H4 (cell line): ENCODE data around the gene TPO. TPM values are rescaled to one million over a fixed set of nuclear protein-coding genes. Genes with fewer than 3 reads are reported as not detected.
"Not testable (repeated sequence)": the region's sequence is repeated elsewhere in the genome, so short reads cannot be mapped to it uniquely, and the experiment has no call there.

Source experiments
- DNase-seq: peaks from one replicate; pipeline ENCODE4 v3.0.0-alpha.2; 2015; ENCODE audit warnings: low spot score
- total RNA-seq: library from RNA; depleted of rRNA; stranded (reverse); fragments of >200 nt; shearing (Covaris generic); gene quantifications from 2 replicates; pipeline ENCODE4 v1.2.3, GENCODE V29; 2014

TPO gene
- total RNA-seq, 1 experiment from 2014 or later, result not detected

- DNase-seq, result no peak
Observed at GRCh38 chr2:1501991-1502390, 88.7 kb downstream of the TPO start.

GRCh38 chr2:1502891-1503304 lies 89.6 kb downstream of the TPO start:
- no peak for DNase-seq

GRCh38 chr2:1503471-1504310 lies 90.4 kb downstream of the TPO start:
- no peak for DNase-seq

GRCh38 chr2:1504311-1504750 lies 91.1 kb downstream of the TPO start:
- DNase-seq, result no peak

DNA sequence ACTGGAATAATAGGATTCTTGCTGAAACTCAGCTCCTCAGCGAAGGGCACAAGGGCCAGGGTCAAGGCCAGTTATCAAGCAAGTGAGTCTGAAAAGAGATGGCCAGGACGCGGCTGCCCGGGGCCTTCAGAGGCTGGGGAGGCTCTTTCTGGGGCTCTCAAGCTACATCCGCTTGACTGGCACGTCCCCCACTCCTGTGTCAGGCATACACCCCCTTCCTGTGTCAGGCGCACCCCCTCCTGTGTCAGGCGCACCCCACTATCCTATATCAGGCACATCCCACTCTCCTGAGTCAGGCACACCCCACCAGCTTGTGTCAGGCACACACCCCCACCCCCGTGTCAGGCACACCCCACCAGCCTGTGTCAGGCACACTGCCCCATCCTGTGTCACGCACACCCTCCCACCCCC lies 91.8 kb downstream of the TPO start:
- DNase-seq, result no peak

- no peak for DNase-seq
Observed at GRCh38 chr2:1509271-1510065, 96.2 kb downstream of the TPO start.

GRCh38 chr2:1510176-1510575 lies 96.9 kb downstream of the TPO start:
- DNase-seq, result no peak

GRCh38 chr2:1511455-1511854 lies 98.2 kb downstream of the TPO start:
- no peak for DNase-seq

DNA sequence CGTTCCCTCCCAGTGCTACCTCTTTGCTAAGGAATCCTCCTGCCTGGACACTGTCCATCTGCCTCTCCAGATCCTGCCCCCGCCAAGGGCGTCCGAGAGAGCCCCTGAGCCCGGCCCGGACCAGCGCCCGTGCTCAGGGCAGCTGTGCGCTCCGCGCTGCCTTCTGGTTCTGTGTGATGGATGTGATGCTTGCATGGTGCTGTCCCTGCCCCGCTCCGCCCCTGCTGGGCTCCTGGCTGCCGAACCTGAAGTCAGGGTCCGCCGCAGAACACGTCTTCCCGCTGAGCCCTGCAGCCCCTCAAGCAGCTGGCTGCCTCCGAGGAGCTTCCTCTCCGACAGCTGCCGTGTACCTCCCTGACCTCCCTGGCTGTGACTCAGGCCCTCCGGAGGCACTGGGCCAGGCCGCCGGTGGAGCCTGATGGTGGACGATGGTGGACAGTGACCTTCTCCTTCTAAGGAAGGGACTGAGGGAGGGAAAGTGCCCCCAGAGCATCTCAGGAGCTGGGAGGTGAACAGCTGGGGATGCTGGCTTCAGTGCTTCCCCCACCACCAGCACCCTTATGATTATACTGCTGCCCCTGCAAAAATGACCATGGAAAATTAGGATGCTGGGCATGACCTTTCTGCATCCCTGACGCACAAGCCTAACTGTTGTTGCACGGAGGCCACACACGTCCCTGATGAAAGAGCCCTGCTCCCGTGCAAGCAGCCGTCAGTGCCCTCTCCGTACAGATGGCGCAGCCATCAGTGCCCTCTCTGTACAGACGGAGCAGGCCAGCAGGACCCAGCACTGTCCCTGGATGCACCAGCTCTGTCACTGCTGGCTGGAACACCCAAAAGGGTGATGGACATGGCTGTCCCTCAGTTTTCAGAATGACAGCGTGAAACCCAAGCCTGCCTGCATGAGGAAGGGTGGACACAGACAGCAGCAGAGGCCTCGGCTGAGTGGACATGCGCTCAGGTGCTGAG lies 99.3 kb downstream of the TPO start:
- DNase-seq, result no peak

DNA sequence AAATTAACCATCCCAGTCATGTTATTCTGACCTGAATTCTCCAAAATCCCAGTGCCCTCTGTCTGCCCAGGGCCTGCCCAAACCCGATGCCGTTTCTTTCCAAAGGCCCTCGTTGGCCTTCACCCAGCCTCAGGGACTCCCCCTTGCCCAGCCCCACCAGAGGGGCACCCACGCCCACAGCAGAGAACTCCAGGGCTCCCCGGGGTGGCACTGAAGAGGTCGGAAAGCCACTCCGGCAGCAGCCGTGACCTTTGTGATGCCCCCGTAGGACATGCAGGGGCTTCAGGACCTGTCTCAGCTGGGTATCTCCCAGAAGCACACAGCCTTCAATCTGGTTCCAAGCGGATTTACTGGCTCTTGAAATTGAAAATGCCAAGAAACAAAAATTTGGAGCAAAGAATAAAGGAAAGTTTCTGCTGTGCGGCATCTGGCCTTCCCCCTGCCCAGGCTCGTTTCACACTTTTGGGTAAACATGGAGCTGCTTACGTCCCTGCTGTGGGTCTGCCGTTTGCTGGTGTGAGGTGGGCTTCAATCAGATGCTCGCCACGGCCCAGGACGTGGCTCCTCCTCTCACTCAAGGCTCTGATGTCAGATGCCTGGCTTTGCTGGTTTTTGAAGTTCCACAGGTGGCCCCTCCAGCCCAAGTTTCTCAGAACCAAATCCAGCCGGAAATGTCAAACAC lies 101.3 kb downstream of the TPO start:
- no peak for DNase-seq

DNA sequence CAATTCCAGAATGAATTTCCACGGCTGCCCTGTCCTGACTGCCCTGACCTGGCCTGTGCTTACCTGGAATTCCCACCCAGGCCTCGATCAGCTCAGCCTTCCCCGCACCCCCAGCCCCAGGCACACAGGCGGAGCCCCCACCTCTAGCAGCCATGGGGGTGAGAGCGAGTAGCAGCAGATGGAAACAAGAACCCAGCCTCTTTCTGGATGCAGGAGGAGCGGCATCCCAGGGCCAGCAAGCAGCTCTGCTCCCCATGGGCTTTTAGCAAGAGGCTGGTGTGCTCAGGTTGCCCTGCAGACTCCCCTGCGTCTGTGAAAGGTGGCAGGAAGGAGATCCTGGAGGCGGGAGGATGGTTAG lies 101.8 kb downstream of the TPO start:
- no peak for DNase-seq

GRCh38 chr2:1515986-1516797 lies 102.9 kb downstream of the TPO start:
- DNase-seq, result no peak

DNA sequence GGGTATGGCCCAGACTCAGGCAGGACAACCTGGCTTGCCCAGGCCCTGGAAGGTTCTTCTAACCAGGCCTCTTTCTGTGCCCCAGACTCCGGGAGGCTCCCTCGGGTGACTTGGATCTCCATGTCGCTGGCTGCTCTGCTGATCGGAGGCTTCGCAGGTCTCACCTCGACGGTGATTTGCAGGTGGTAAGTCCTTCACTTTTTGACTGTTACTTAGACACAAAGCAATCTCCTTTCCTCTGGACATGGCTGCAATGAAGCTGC lies 103.5 kb downstream of the TPO start:
- no peak for DNase-seq

GRCh38 chr2:1517291-1517690 lies 104.0 kb downstream of the TPO start:
- not testable (repeated sequence) for DNase-seq

DNA sequence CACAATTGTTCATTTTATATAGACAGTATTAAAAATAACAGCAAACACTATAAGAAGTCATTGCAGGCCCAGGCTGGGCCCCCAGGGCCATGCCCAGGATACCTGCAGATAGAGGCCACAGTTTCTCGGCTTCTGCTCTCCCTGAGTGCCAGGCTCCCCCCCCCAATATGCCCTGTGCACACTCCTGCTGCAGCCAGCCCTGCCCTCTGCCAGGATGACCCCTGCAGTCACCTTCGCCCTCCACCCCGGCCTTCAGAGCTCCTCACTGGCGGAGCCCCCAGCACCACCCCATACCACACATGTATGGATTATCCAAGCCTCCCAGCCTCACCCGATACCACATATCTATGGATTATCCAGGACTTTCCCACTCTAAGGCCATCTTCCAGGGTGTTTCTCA lies 104.5 kb downstream of the TPO start:
- DNase-seq, result no peak

DNA sequence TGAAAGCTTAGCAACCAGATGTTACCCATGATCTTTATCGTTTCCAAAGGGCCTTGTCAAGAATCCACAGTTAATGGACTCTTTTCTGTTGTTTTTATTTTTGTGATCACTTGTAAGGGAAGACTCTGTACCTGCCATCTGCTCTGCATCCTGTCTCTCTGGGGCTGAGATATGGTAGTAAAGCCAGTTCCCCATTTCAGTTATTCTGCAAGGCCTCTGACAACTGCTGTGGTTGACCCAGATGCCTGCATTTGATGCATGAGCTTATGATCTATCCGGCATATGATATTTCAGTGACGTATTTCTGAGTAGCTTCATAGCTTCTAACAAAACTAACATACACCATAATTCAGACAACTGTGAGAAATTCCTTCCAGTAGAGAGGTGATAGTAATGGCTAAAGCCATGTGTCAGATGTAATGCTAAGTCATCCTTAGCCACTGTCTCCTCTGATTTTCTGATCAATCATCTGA lies 105.1 kb downstream of the TPO start:
- DNase-seq, result no peak

- peak; percentile 27 for DNase-seq
Observed at GRCh38 chr2:1518867-1519530, 105.7 kb downstream of the TPO start.

- no peak for DNase-seq
Observed at GRCh38 chr2:1521191-1521877, 108.1 kb downstream of the TPO start.
